B cell (primary cell): ENCODE data around the gene NELFA. TPM values are rescaled to one million over a fixed set of nuclear protein-coding genes. Genes with fewer than 3 reads are reported as not detected.

Experiments
- ATAC-seq: fragments of 200-7000 bp; cut with Tn5 transposase; one replicate; pipeline ENCODE4 v1.10.0; 2021; ENCODE audit warnings: low read depth, mild to moderate bottlenecking, moderate number of reproducible peaks, moderate library complexity
- CTCF ChIA-PET: fragments of 350-600 bp; sonication (Branson Sonifier 250); formaldehyde crosslinking; loops from one replicate; lab custom pipeline; 2021; ENCODE audit warnings: antibody characterized with exemption, inconsistent platforms; lab: Charles Lee
- POLR2A ChIA-PET: fragments of 350-600 bp; sonication (Branson Sonifier 250); formaldehyde crosslinking; loops from one replicate; lab custom pipeline; 2021; ENCODE audit warnings: antibody characterized with exemption; lab: Charles Lee
- DNase-seq: peaks from one replicate; pipeline ENCODE4 v3.0.0; 2013
- H2AFZ ChIP-seq: 2 replicates; pipeline ENCODE4 v1.6.1; 2012; ENCODE audit warnings: mild to moderate bottlenecking, low read depth, low read length; ENCODE audit not compliant: insufficient read depth, poor library complexity, severe bottlenecking
- H3K27ac ChIP-seq, 2 donors: 1 replicate in 1 of 2; 2 replicates in 1 of 2; pipeline ENCODE4 v1.5.1; 2012 to 2013; ENCODE audit warnings: low read length in 2 of 2, mild to moderate bottlenecking in 2 of 2, moderate library complexity in 1 of 2
- H3K27me3 ChIP-seq, 4 experiments: fragments of 200-600 bp in 1 of 4; sonication (generic) in 1 of 4; replicated peaks in 1 of 4; 1 replicate in 2 of 4; 2 replicates in 2 of 4; pipeline versions ENCODE4 v1.6.1 to v1.7.0; 2013 to 2016; ENCODE audit warnings: low read length in 3 of 4, mild to moderate bottlenecking in 2 of 4, mixed read lengths in 1 of 4, moderate library complexity in 1 of 4; ENCODE audit not compliant: insufficient read depth in 4 of 4, control insufficient read depth in 3 of 4; ENCODE audit errors: control extremely low read depth in 1 of 4
- H3K36me3 ChIP-seq, 2 experiments: replicated peaks in 1 of 2; 1 replicate in 1 of 2; 2 replicates in 1 of 2; pipeline versions ENCODE4 v1.6.1 to v1.7.1; 2013; ENCODE audit warnings: low read length in 1 of 2; ENCODE audit not compliant: insufficient read depth in 2 of 2, control insufficient read depth in 1 of 2; ENCODE audit errors: control extremely low read depth in 1 of 2, extremely low read depth in 1 of 2
- H3K4me1 ChIP-seq, 2 donors: fragments of 200-600 bp in 1 of 2; sonication (generic) in 1 of 2; 1 replicate in 1 of 2; 2 replicates in 1 of 2; pipeline versions ENCODE4 v1.5.1 to v1.6.1; 2013 to 2017; ENCODE audit warnings: low read length in 2 of 2; ENCODE audit not compliant: control insufficient read depth in 2 of 2, insufficient read depth in 2 of 2
- H3K4me2 ChIP-seq: replicated peaks from 2 replicates; pipeline ENCODE3; 2012; ENCODE audit warnings: mild to moderate bottlenecking, low read depth, low read length; ENCODE audit not compliant: poor library complexity, severe bottlenecking
- H3K4me3 ChIP-seq, 5 experiments: fragments of 200-600 bp in 1 of 5; sonication (generic) in 1 of 5; 1 replicate in 3 of 5; 2 replicates in 2 of 5; pipeline versions ENCODE4 v1.5.1 to v1.7.0; 2011 to 2016; ENCODE audit warnings: low read length in 4 of 5, mild to moderate bottlenecking in 4 of 5, low read depth in 2 of 5, control low read depth in 1 of 5, moderate library complexity in 1 of 5; ENCODE audit not compliant: insufficient read depth in 1 of 5; ENCODE audit errors: control extremely low read depth in 1 of 5, extremely low read depth in 1 of 5
- H3K79me2 ChIP-seq: fragments of 200-600 bp; sonication (generic); one replicate; pipeline ENCODE4 v1.6.0; 2016; ENCODE audit warnings: low read length; ENCODE audit not compliant: control insufficient read depth, insufficient read depth
- H3K9ac ChIP-seq: fragments of 200-600 bp; sonication (generic); 2 replicates; pipeline ENCODE4 v1.6.1; 2017; ENCODE audit warnings: mild to moderate bottlenecking, low read length, moderate library complexity
- H3K9me3 ChIP-seq, 3 donors: one replicate each; pipeline versions ENCODE4 v1.6.1 to v1.7.1; 2013; ENCODE audit warnings: low read length in 2 of 3; ENCODE audit not compliant: control insufficient read depth in 2 of 3, insufficient read depth in 1 of 3; ENCODE audit errors: control extremely low read depth in 1 of 3
- H4K20me1 ChIP-seq: 2 replicates; pipeline ENCODE4 v1.6.0; 2012; ENCODE audit warnings: mild to moderate bottlenecking, low read length; ENCODE audit not compliant: insufficient read depth, control insufficient read depth, poor library complexity, severe bottlenecking
- H3K27ac Mint-ChIP-seq: one replicate; pipeline ENCODE4 v1.8.0; 2021; ENCODE audit warnings: mixed read lengths
- H3K27me3 Mint-ChIP-seq: one replicate; pipeline ENCODE4 v1.8.0; 2021; ENCODE audit warnings: mixed read lengths
- H3K4me1 Mint-ChIP-seq: one replicate; pipeline ENCODE4 v1.8.0; 2021; ENCODE audit warnings: mixed read lengths
- H3K4me3 Mint-ChIP-seq: one replicate; pipeline ENCODE4 v1.8.0; 2021; ENCODE audit warnings: mixed read lengths
- H3K9me3 Mint-ChIP-seq: one replicate; pipeline ENCODE4 v1.8.0; 2022; ENCODE audit warnings: mixed read lengths; ENCODE audit not compliant: insufficient read depth
- CTCF ChIP-seq: fragments of 200-600 bp; IDR thresholded peaks from one replicate; pipeline ENCODE4 v1.8.0; 2022; ENCODE audit warnings: antibody characterized with exemption, mild to moderate bottlenecking
- EZH2 ChIP-seq: IDR thresholded peaks from 2 replicates; pipeline ENCODE4 v1.6.1; 2012; ENCODE audit warnings: borderline replicate concordance, low read depth, mild to moderate bottlenecking, moderate library complexity, low read length; ENCODE audit not compliant: insufficient read depth, poor library complexity, severe bottlenecking
- WGBS: methylation state at CpG from one replicate; pipeline ENCODE4 v1.1.5; 2013; ENCODE audit warnings: missing lambda C conversion rate; ENCODE audit not compliant: insufficient coverage; 5-methylcytosine and 5-hydroxymethylcytosine counted together
- intact Hi-C: fragments of 100-400 bp; cut with micrococcal nuclease; formaldehyde crosslinking; loops from one replicate; pipeline ENCODE4 v1.10.0; 2022
- polyA plus RNA-seq: library from polyadenylated mRNA; depleted of rRNA; stranded (reverse); fragments of >200 nt; gene quantifications from 2 replicates; pipeline ENCODE4 v1.2.3, GENCODE V29; 2012
- total RNA-seq, 2 donors: library from RNA; stranded (reverse); fragments of 120-200 nt in 1 of 2; gene quantifications; 1 replicate in 1 of 2; 2 replicates in 1 of 2; pipeline versions ENCODE4 v1.2.3 to v1.2.4, GENCODE V29; 2013 to 2022

NELFA gene
- total and polyA plus RNA-seq, 2 donors (not counting 1 experiment from before 2014, with no cell fraction given) = 42.8 to 60.7 TPM

GRCh38 chr4:1997712-1998111, 11.1 kb downstream of the NELFA start:
- POLR2A ChIA-PET = no interaction called here

More at GRCh38 chr4:1997712-1998111, 11.1 kb downstream of the NELFA start:
- Histone ChIP-seq H3K9me3 (peaks cover 5 to 20% (median 12%) of the 10 kb centered on the region in 3 donors), H3K4me2 (no peak overlapping the region), H3K4me1 (no peaks in the 10 kb centered on the region), H3K36me3 (peaks cover 2% of the 10 kb centered on the region in 2 experiments), H3K27ac (no peak overlapping the region), H3K9ac (no peak overlapping the region), H3K79me2 (peaks cover 97% of the 10 kb centered on the region), H3K27me3 (no peaks in the 10 kb centered on the region), H2AFZ (no peak overlapping the region), H4K20me1 (peaks cover 83% of the 10 kb centered on the region), H3K4me3 (no peak overlapping the region)
- no peak for DNase-seq
- no peaks in the 10 kb centered on the region for H3K27me3 Mint-ChIP-seq
- H3K27ac Mint-ChIP-seq = no peak overlapping the region
- CTCF ChIA-PET = no interaction called here
- H3K9me3 Mint-ChIP-seq = peaks cover 7% of the 10 kb centered on the region
- TF ChIP-seq EZH2 (no peak), CTCF (no peak)
- no peak overlapping the region for H3K4me3 Mint-ChIP-seq
- no peak for ATAC-seq
- peaks cover 40% of the 10 kb centered on the region for H3K4me1 Mint-ChIP-seq
- 100% methylated on average over 3 of the region's 4 CpGs for WGBS
- intact Hi-C loops = no loop called here
